IMR-90 (cell line): ENCODE measurements around the gene FADD. TPM values are rescaled to one million over a fixed set of nuclear protein-coding genes. Genes with fewer than 3 reads are reported as not detected.

Experiments used
- ATAC-seq: fragments of 200-7000 bp; cut with Tn5 transposase; 2 replicates; pipeline ENCODE4 v1.9.1; 2020; ENCODE audit warnings: low read depth, mild to moderate bottlenecking, moderate library complexity
- BruUV-seq: library from RNA; stranded (reverse); fragments of 400-500 nt; replicated peaks from 2 replicates; lab custom pipeline; 2021; lab: Mats Ljungman, UMichigan
- CTCF ChIA-PET: fragments of 300-600 bp; formaldehyde crosslinking; extraction: SDS; loops from one replicate; lab custom pipeline; 2021; ENCODE audit warnings: antibody characterized with exemption; lab: Yijun Ruan, JAX
- POLR2A ChIA-PET: fragments of 300-600 bp; sonication (Branson Sonifier 250); formaldehyde crosslinking; loops from one replicate; lab custom pipeline; 2022; ENCODE audit warnings: antibody characterized with exemption; ENCODE audit not compliant: unreplicated experiment; lab: Charles Lee
- DNase-seq: peaks from one replicate; pipeline ENCODE4 v3.0.0; 2013
- H2AFZ ChIP-seq: replicated peaks from 2 replicates; pipeline ENCODE3; 2013; ENCODE audit warnings: low read length, mild to moderate bottlenecking; ENCODE audit not compliant: poor library complexity
- H2AK5ac ChIP-seq: 2 replicates; pipeline ENCODE4 v1.6.1; 2013; ENCODE audit warnings: low read depth, low read length, inconsistent platforms
- H2AK9ac ChIP-seq: replicated peaks from 2 replicates; pipeline ENCODE3; 2013; ENCODE audit warnings: mild to moderate bottlenecking, low read depth, low read length, moderate library complexity; ENCODE audit not compliant: poor library complexity
- H2BK120ac ChIP-seq: 2 replicates; pipeline ENCODE4 v1.6.1; 2013; ENCODE audit warnings: low read depth, low read length, inconsistent platforms
- H2BK15ac ChIP-seq: 3 replicates; pipeline ENCODE4 v1.6.1; 2013; ENCODE audit warnings: low read depth, low read length, inconsistent platforms
- H2BK20ac ChIP-seq: 2 replicates; pipeline ENCODE4 v1.6.1; 2013; ENCODE audit warnings: low read depth, mild to moderate bottlenecking, inconsistent platforms, low read length, moderate library complexity
- H2BK5ac ChIP-seq: 2 replicates; pipeline ENCODE4 v1.6.1; 2013; ENCODE audit warnings: mild to moderate bottlenecking, low read depth, low read length, inconsistent platforms; ENCODE audit not compliant: poor library complexity, severe bottlenecking
- H3K14ac ChIP-seq: replicated peaks from 2 replicates; pipeline ENCODE4 v1.6.1; 2013; ENCODE audit warnings: low read depth, low read length, inconsistent platforms
- H3K18ac ChIP-seq: 2 replicates; pipeline ENCODE4 v1.6.1; 2013; ENCODE audit warnings: low read depth, low read length, control low read depth
- H3K23ac ChIP-seq: 2 replicates; pipeline ENCODE4 v1.6.1; 2013; ENCODE audit warnings: low read depth, low read length, inconsistent platforms
- H3K27ac ChIP-seq: 2 replicates; pipeline ENCODE4 v1.5.1; 2013; ENCODE audit warnings: mild to moderate bottlenecking, control low read depth, low read length; ENCODE audit not compliant: insufficient read depth
- H3K27me3 ChIP-seq: 2 replicates; pipeline ENCODE4 v1.6.1; 2013; ENCODE audit warnings: low read length; ENCODE audit not compliant: control insufficient read depth, insufficient read depth
- H3K36me3 ChIP-seq: 2 replicates; pipeline ENCODE4 v1.6.1; 2013; ENCODE audit warnings: low read length, mixed read lengths; ENCODE audit not compliant: control insufficient read depth, insufficient read depth
- H3K4ac ChIP-seq: 2 replicates; pipeline ENCODE4 v1.6.1; 2013; ENCODE audit warnings: low read depth, low read length, inconsistent platforms
- H3K4me1 ChIP-seq: 2 replicates; pipeline ENCODE4 v1.6.1; 2013; ENCODE audit warnings: low read length, mixed read lengths; ENCODE audit not compliant: control insufficient read depth, insufficient read depth
- H3K4me2 ChIP-seq: 2 replicates; pipeline ENCODE4 v1.6.1; 2013; ENCODE audit warnings: low read depth, mild to moderate bottlenecking, control low read depth, low read length, moderate library complexity
- H3K4me3 ChIP-seq: 2 replicates; pipeline ENCODE4 v1.5.1; 2013; ENCODE audit warnings: low read depth, mild to moderate bottlenecking, control low read depth, low read length, moderate library complexity; ENCODE audit not compliant: insufficient read depth
- H3K56ac ChIP-seq: 2 replicates; pipeline ENCODE4 v1.6.1; 2013; ENCODE audit warnings: low read length, inconsistent platforms; ENCODE audit not compliant: insufficient read depth; ENCODE audit errors: extremely low read depth
- H3K79me1 ChIP-seq, 2 experiments: 2 replicates each; pipeline ENCODE4 v1.6.1; 2013; ENCODE audit warnings: low read length in 2 of 2, inconsistent platforms in 1 of 2, low read depth in 1 of 2
- H3K9ac ChIP-seq: 2 replicates; pipeline ENCODE4 v1.6.1; 2013; ENCODE audit warnings: low read depth, low read length, control low read depth
- H3K9me1 ChIP-seq: 2 replicates; pipeline ENCODE4 v1.6.1; 2013; ENCODE audit warnings: low read length, inconsistent platforms; ENCODE audit not compliant: insufficient read depth
- H3K9me3 ChIP-seq: 2 replicates; pipeline ENCODE4 v1.6.1; 2013; ENCODE audit warnings: low read length; ENCODE audit not compliant: control insufficient read depth, insufficient read depth
- H4K20me1 ChIP-seq: 2 replicates; pipeline ENCODE4 v1.6.1; 2013; ENCODE audit warnings: low read length, inconsistent platforms; ENCODE audit not compliant: insufficient read depth
- H4K5ac ChIP-seq: 2 replicates; pipeline ENCODE4 v1.6.1; 2013; ENCODE audit warnings: mild to moderate bottlenecking, low read depth, low read length, control low read depth
- H4K8ac ChIP-seq, 2 experiments: 2 replicates each; pipeline ENCODE4 v1.6.1; 2013; ENCODE audit warnings: low read depth in 2 of 2, low read length in 2 of 2, control low read depth in 1 of 2, inconsistent platforms in 1 of 2
- H4K91ac ChIP-seq: 2 replicates; pipeline ENCODE4 v1.6.1; 2013; ENCODE audit warnings: low read depth, low read length, inconsistent platforms; ENCODE audit not compliant: insufficient read depth
- BHLHE40 ChIP-seq: fragments of 150-350 bp; IDR thresholded peaks from 2 replicates; pipeline ENCODE4 v1.6.1; 2016; ENCODE audit warnings: mild to moderate bottlenecking, low read depth, low read length
- CEBPB ChIP-seq: IDR thresholded peaks from 2 replicates; pipeline ENCODE4 v1.6.1; 2012; ENCODE audit warnings: low read depth, low read length, improper control_type of control experiment
- CHD1 ChIP-seq: IDR thresholded peaks from 2 replicates; pipeline ENCODE4 v1.6.1; 2012; ENCODE audit warnings: low read depth, low read length, improper control_type of control experiment
- FOS ChIP-seq: fragments of 150-350 bp; IDR thresholded peaks from 2 replicates; pipeline ENCODE4 v1.6.1; 2016; ENCODE audit warnings: low read depth, low read length
- MAZ ChIP-seq: IDR thresholded peaks from 2 replicates; pipeline ENCODE4 v1.6.1; 2012; ENCODE audit warnings: low read depth, mild to moderate bottlenecking, low read length, improper control_type of control experiment, moderate library complexity, borderline replicate concordance
- MXI1 ChIP-seq: IDR thresholded peaks from 2 replicates; pipeline ENCODE4 v1.6.1; 2012; ENCODE audit warnings: low read depth, mild to moderate bottlenecking, low read length, moderate library complexity, borderline replicate concordance
- NFE2L2 ChIP-seq: fragments of 150-350 bp; IDR thresholded peaks from 2 replicates; pipeline ENCODE4 v1.6.1; 2016; ENCODE audit warnings: low read depth, mild to moderate bottlenecking, low read length
- POLR2A ChIP-seq: IDR thresholded peaks from 2 replicates; pipeline ENCODE4 v1.6.1; 2012; ENCODE audit warnings: mild to moderate bottlenecking, low read depth, low read length
- RAD21 ChIP-seq: IDR thresholded peaks from 2 replicates; pipeline ENCODE4 v1.6.1; 2012; ENCODE audit warnings: low read length, improper control_type of control experiment
- RCOR1 ChIP-seq: IDR thresholded peaks from 2 replicates; pipeline ENCODE4 v1.6.1; 2012; ENCODE audit warnings: mild to moderate bottlenecking, low read length, improper control_type of control experiment; ENCODE audit not compliant: insufficient replicate concordance
- RFX5 ChIP-seq: IDR thresholded peaks from 2 replicates; pipeline ENCODE4 v1.8.0; 2012; ENCODE audit warnings: low read depth, mild to moderate bottlenecking, low read length, moderate library complexity
- SMC3 ChIP-seq: fragments of 150-350 bp; IDR thresholded peaks from 2 replicates; pipeline ENCODE4 v1.6.1; 2016; ENCODE audit warnings: low read depth, mild to moderate bottlenecking, antibody characterized with exemption, low read length, moderate library complexity
- whole genome bisulfite sequencing, 2 experiments: methylation state at CpG; one replicate each; pipeline versions ENCODE4 v1.1.5 to v1.1.7; 2013; ENCODE audit warnings: missing lambda C conversion rate in 2 of 2; ENCODE audit not compliant: insufficient read length in 1 of 2; ENCODE audit errors: extremely low coverage in 2 of 2; 5-methylcytosine and 5-hydroxymethylcytosine counted together
- dilution Hi-C: fragments of 300-500 bp; cut with HindIII; formaldehyde crosslinking; loops from one replicate; pipeline ENCODE4 v1.14.3; 2018; ENCODE audit warnings: low sequenced_read_pairs; ENCODE audit not compliant: unreplicated experiment
- in situ Hi-C: fragments of 300-500 bp; cut with MboI; formaldehyde crosslinking; loops from 3 replicates; pipeline ENCODE4 v1.14.3; 2019; ENCODE audit warnings: low sequenced_read_pairs, inconsistent platforms, mixed read lengths
- intact Hi-C: fragments of 100-400 bp; cut with micrococcal nuclease; formaldehyde crosslinking; loops from 2 replicates; pipeline ENCODE4 v1.10.0; 2022
- polyA plus RNA-seq, 3 experiments: library from polyadenylated mRNA; depleted of rRNA; stranded (reverse); fragments of >200 nt; gene quantifications; 2 replicates each; pipeline ENCODE4 v1.2.3, GENCODE V29; 2012; ENCODE audit warnings: low replicate concordance in 1 of 3
- total RNA-seq: library from RNA; depleted of rRNA; stranded (reverse); fragments of >200 nt; gene quantifications from 2 replicates; pipeline ENCODE4 v1.2.3, GENCODE V29; 2012
- TF ChIP-seq, protein P1 (sequence below): fragments of 150-350 bp; IDR thresholded peaks from 2 replicates; pipeline ENCODE4 v1.6.1; 2017; ENCODE audit warnings: mild to moderate bottlenecking, antibody characterized with exemption, low read length, low read depth
- TF ChIP-seq, protein P2 (sequence below): conservative IDR thresholded peaks from 2 replicates; pipeline ENCODE4 v1.5.1; 2012; ENCODE audit warnings: mild to moderate bottlenecking, low read depth, low read length, improper control_type of control experiment
- TF ChIP-seq, protein P3 (sequence below): fragments of 150-350 bp; IDR thresholded peaks from 2 replicates; pipeline ENCODE4 v1.6.1; 2016; ENCODE audit warnings: low read depth, mild to moderate bottlenecking, low read length, moderate library complexity, borderline replicate concordance

Gene FADD
- total and polyA plus RNA-seq, 2 of the 4 experiments (the other 2 are of a cell fraction): 38.1 to 44.4 TPM

DNA sequence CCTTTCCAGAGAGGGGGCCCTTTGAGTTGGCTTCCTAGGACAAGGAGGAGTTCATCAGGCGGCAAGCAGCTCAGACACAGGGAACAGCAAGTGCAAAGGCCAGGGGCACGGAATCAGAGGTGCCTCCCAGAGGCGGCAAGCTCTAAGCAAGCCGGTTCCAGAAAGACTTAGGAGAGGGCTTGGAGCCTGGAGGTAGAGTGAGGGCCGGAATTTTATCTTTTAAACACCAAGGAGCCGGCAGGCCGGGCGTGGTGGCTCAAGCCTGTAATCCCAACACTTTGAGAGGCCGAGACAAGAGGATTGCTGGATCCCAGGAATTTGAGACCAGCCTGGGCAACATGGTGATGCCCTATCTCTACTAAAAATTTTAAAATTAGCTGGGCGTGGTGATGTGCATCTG lies 26.6 kb downstream of the FADD start:
- Histone ChIP-seq H3K4me3 (no peak overlapping the region), H2BK120ac (no peak overlapping the region), H4K5ac (no peak overlapping the region), H3K36me3 (no peaks in the 10 kb centered on the region), H3K27me3 (peaks cover 28% of the 10 kb centered on the region), H3K9ac (no peak overlapping the region), H3K14ac (no peak overlapping the region), H4K8ac (no peak overlapping the region), H3K79me1 (no peaks in the 10 kb centered on the region), H2AK9ac (no peak overlapping the region), H2BK5ac (no peak overlapping the region), H4K20me1 (peaks cover 7% of the 10 kb centered on the region; the same call in 1 of the 2 replicates), H2AK5ac (no peak overlapping the region), H2BK20ac (no peak overlapping the region), H3K4me2 (no peak overlapping the region), H3K56ac (no peak overlapping the region), H3K27ac (no peak overlapping the region), H3K4ac (no peak overlapping the region), H3K18ac (no peak overlapping the region), H3K9me1 (peaks cover 8% of the 10 kb centered on the region), H4K91ac (no peak overlapping the region), H2BK15ac (no peak overlapping the region), H2AFZ (no peak overlapping the region), H3K4me1 (0 out of 2 replicates have a peak, but pooled peaks cover 2% of the 10 kb centered on the region), H3K23ac (no peak overlapping the region), H3K9me3 (peaks cover 3% of the 10 kb centered on the region; the same call in 1 of the 2 replicates)
- 77% methylated on average over 5 of the region's 10 CpGs; no CpG with 5 or more reads in 1 of the 2 experiments for WGBS, 2 experiments
- BruUV-seq: no TSS peak
- DNase-seq: no peak
- intact Hi-C loops: no loop called here
- in situ Hi-C loops: no loop called here
- dilution Hi-C loops: no loop called here
- ATAC-seq: no peak
- TF ChIP-seq BHLHE40: no peak
- TF ChIP-seq, protein P1, sequence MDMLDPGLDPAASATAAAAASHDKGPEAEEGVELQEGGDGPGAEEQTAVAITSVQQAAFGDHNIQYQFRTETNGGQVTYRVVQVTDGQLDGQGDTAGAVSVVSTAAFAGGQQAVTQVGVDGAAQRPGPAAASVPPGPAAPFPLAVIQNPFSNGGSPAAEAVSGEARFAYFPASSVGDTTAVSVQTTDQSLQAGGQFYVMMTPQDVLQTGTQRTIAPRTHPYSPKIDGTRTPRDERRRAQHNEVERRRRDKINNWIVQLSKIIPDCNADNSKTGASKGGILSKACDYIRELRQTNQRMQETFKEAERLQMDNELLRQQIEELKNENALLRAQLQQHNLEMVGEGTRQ: no peak
- TF ChIP-seq MXI1: no peak
- TF ChIP-seq, protein P2, sequence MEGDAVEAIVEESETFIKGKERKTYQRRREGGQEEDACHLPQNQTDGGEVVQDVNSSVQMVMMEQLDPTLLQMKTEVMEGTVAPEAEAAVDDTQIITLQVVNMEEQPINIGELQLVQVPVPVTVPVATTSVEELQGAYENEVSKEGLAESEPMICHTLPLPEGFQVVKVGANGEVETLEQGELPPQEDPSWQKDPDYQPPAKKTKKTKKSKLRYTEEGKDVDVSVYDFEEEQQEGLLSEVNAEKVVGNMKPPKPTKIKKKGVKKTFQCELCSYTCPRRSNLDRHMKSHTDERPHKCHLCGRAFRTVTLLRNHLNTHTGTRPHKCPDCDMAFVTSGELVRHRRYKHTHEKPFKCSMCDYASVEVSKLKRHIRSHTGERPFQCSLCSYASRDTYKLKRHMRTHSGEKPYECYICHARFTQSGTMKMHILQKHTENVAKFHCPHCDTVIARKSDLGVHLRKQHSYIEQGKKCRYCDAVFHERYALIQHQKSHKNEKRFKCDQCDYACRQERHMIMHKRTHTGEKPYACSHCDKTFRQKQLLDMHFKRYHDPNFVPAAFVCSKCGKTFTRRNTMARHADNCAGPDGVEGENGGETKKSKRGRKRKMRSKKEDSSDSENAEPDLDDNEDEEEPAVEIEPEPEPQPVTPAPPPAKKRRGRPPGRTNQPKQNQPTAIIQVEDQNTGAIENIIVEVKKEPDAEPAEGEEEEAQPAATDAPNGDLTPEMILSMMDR: no peak
- no peak for TF ChIP-seq CEBPB
- no peak for TF ChIP-seq RCOR1
- TF ChIP-seq, protein P3, sequence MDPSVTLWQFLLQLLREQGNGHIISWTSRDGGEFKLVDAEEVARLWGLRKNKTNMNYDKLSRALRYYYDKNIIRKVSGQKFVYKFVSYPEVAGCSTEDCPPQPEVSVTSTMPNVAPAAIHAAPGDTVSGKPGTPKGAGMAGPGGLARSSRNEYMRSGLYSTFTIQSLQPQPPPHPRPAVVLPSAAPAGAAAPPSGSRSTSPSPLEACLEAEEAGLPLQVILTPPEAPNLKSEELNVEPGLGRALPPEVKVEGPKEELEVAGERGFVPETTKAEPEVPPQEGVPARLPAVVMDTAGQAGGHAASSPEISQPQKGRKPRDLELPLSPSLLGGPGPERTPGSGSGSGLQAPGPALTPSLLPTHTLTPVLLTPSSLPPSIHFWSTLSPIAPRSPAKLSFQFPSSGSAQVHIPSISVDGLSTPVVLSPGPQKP: no peak
- no peak for TF ChIP-seq POLR2A
- TF ChIP-seq MAZ: no peak
- no peak for TF ChIP-seq RFX5
- TF ChIP-seq SMC3: no peak
- no peak for TF ChIP-seq RAD21
- TF ChIP-seq NFE2L2: no peak
- no peak for TF ChIP-seq CHD1
- TF ChIP-seq FOS: no peak
- ChIA-PET CTCF (no interaction called here), POLR2A (no interaction called here)
